22Rv1 (cell line): Measurements from ENCODE around the gene OPRD1.
"Not testable (repeated sequence)": the region's sequence is repeated elsewhere in the genome, so short reads cannot be mapped to it uniquely, and the experiment has no call there.

Experiments used
- H3K27ac ChIP-seq: fragments of 450-650 bp; 2 replicates; pipeline ENCODE4 v1.5.1; 2017
- ZFX ChIP-seq: fragments of 450-650 bp; IDR thresholded peaks from 2 replicates; pipeline ENCODE4 v1.6.1; 2017; ENCODE audit warnings: antibody characterized with exemption, borderline replicate concordance
- TF ChIP-seq, protein P1 (sequence below): fragments of 450-650 bp; IDR thresholded peaks from 2 replicates; pipeline ENCODE4 v1.5.1; 2017; ENCODE audit warnings: mild to moderate bottlenecking

The OPRD1 gene

DNA sequence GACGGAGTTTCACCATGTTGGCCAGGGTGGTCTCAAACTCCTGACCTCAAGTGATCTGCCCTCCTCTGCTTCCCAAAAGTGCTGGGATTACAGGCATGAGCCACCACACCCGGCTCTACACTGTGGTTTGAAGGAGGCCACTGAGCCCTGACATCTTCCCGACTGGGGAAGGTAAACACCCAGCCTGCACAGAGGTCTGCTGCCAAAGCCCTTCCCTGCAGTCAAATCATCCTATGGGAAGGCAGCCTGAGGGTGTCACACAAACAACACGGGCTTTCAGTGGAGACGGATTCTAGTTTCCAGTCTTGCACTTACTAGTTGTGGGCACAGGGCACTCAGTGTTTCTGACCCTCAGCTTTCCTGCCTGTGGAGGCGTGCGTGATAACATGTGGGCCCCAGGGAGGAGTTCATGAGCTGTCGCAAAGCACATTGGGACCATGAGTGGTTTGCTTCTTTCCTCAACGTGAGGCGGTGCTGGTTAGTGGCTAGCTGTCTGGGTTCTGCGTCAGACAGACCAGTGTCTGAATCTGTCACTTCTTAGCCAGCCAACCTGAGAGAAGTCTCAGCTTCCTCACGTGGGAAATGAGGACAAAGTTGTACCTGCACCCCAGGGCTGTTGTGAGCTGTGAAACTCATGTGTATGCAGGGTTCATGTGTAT is 21.5 kb upstream of the OPRD1 start:
- TF ChIP-seq, protein P1, sequence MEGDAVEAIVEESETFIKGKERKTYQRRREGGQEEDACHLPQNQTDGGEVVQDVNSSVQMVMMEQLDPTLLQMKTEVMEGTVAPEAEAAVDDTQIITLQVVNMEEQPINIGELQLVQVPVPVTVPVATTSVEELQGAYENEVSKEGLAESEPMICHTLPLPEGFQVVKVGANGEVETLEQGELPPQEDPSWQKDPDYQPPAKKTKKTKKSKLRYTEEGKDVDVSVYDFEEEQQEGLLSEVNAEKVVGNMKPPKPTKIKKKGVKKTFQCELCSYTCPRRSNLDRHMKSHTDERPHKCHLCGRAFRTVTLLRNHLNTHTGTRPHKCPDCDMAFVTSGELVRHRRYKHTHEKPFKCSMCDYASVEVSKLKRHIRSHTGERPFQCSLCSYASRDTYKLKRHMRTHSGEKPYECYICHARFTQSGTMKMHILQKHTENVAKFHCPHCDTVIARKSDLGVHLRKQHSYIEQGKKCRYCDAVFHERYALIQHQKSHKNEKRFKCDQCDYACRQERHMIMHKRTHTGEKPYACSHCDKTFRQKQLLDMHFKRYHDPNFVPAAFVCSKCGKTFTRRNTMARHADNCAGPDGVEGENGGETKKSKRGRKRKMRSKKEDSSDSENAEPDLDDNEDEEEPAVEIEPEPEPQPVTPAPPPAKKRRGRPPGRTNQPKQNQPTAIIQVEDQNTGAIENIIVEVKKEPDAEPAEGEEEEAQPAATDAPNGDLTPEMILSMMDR, result no peak
- no peak overlapping the region for H3K27ac ChIP-seq

DNA sequence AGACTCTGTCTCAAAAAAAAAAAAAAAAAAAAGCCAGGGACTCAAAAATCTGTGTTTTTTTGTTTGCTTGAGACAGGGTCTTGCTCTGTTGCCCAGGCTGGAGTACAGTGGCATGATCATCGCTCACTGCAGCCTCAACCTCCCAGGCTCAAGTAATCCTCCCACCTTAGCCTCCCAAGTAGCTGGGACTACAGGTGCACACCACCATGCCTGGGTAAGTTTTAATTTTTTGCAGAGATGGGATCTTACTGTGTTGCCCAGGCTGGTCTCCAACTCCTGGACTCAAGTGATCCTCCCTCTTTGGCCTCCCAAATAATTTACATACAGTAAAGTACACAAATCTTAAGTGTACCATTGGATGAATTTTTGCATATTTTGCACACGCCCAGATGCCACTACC is 20.0 kb upstream of the OPRD1 start:
- not testable (repeated sequence) for H3K27ac ChIP-seq

GRCh38 chr1:28792644-28793121 is 19.3 kb upstream of the OPRD1 start:
- TF ChIP-seq, protein P1, result no peak
- TF ChIP-seq ZFX, result no peak
- H3K27ac ChIP-seq, result no peak overlapping the region

DNA sequence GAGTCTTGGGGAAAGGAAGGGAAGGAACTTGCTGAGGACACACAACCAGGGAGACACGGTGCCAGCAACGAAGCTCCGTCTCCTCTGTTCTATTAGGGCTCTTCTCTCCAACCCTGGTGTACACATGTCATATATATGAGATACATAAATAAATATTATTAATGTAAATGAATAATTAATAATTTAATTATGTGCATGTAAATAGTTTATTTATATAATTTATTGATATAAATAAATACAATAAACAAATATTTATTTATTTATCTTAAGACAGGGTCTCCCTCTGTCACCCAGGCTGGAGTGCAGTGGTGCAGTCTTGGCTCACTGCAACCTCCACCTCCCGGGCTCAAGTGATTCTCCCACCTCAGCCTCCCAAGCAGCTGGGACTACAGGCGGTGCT is 17.4 kb upstream of the OPRD1 start:
- H3K27ac ChIP-seq, result not testable (repeated sequence)

- TF ChIP-seq ZFX, result no peak
- TF ChIP-seq, protein P1, result no peak
- no peak overlapping the region for H3K27ac ChIP-seq
These were observed 15.4 kb upstream of the OPRD1 start for GRCh38 chr1:28796352-28797211.

- H3K27ac ChIP-seq, result no peak overlapping the region
- no peak for TF ChIP-seq ZFX
- TF ChIP-seq, protein P1, result no peak
These were observed 11.6 kb upstream of the OPRD1 start for GRCh38 chr1:28800324-28800723.

GRCh38 chr1:28801461-28801860 is 10.5 kb upstream of the OPRD1 start:
- no peak overlapping the region for H3K27ac ChIP-seq
- TF ChIP-seq, protein P1, result no peak
- TF ChIP-seq ZFX, result no peak

GRCh38 chr1:28803051-28803450 is 8.9 kb upstream of the OPRD1 start:
- TF ChIP-seq ZFX, result no peak
- TF ChIP-seq, protein P1, result no peak

More at GRCh38 chr1:28803051-28803450, 8.9 kb upstream of the OPRD1 start:
- H3K27ac ChIP-seq, result no peak overlapping the region
